Mesendoderm (in vitro differentiated cells): ENCODE measurements around the gene UNC5B.
A peak's percentile ranks its signal among the peaks of the same experiment; 100 is the strongest.

Source experiments
- DNase-seq: peaks from one replicate; pipeline ENCODE4 v3.0.0; 2013
- H2AK5ac ChIP-seq: 2 replicates; pipeline ENCODE4 v1.6.1; 2013; ENCODE audit warnings: low read length, inconsistent platforms
- H2BK120ac ChIP-seq: 2 replicates; pipeline ENCODE4 v1.6.1; 2013; ENCODE audit warnings: low read depth, mild to moderate bottlenecking, low read length, moderate library complexity, mixed read lengths
- H2BK15ac ChIP-seq: replicated peaks from 2 replicates; pipeline ENCODE4 v1.6.1; 2013; ENCODE audit warnings: low read depth, mild to moderate bottlenecking, moderate library complexity
- H2BK5ac ChIP-seq: 2 replicates; pipeline ENCODE4 v1.6.1; 2013; ENCODE audit warnings: low read length, inconsistent platforms
- H3K18ac ChIP-seq: 2 replicates; pipeline ENCODE4 v1.6.1; 2013; ENCODE audit warnings: mild to moderate bottlenecking, low read length, mixed read lengths
- H3K23ac ChIP-seq: one replicate; pipeline ENCODE4 v1.6.1; 2013; ENCODE audit warnings: low read length
- H3K27ac ChIP-seq: 2 replicates; pipeline ENCODE4 v1.5.1; 2013; ENCODE audit warnings: low read depth, mild to moderate bottlenecking, inconsistent platforms, low read length, moderate library complexity
- H3K27me3 ChIP-seq: 2 replicates; pipeline ENCODE4 v1.6.1; 2013; ENCODE audit warnings: low read length, control low read depth, mild to moderate bottlenecking, inconsistent platforms; ENCODE audit not compliant: insufficient read depth, poor library complexity
- H3K36me3 ChIP-seq: 2 replicates; pipeline ENCODE4 v1.6.1; 2013; ENCODE audit warnings: low read length, inconsistent platforms; ENCODE audit not compliant: control insufficient read depth, insufficient read depth
- H3K4ac ChIP-seq: one replicate; pipeline ENCODE4 v1.6.1; 2013; ENCODE audit warnings: low read depth, mild to moderate bottlenecking, low read length, moderate library complexity
- H3K4me1 ChIP-seq: 2 replicates; pipeline ENCODE4 v1.6.1; 2013; ENCODE audit warnings: low read depth, low read length, inconsistent platforms; ENCODE audit not compliant: control insufficient read depth
- H3K4me2 ChIP-seq: 2 replicates; pipeline ENCODE4 v1.6.1; 2013; ENCODE audit warnings: low read length
- H3K4me3 ChIP-seq: 2 replicates; pipeline ENCODE4 v1.5.1; 2013; ENCODE audit warnings: mild to moderate bottlenecking, low read length
- H3K56ac ChIP-seq: one replicate; pipeline ENCODE4 v1.6.1; 2013; ENCODE audit warnings: low read length
- H3K79me1 ChIP-seq: 2 replicates; pipeline ENCODE4 v1.6.1; 2013; ENCODE audit warnings: low read length, inconsistent platforms
- H3K79me2 ChIP-seq: 2 replicates; pipeline ENCODE4 v1.6.1; 2013; ENCODE audit warnings: mild to moderate bottlenecking, low read length; ENCODE audit not compliant: control insufficient read depth, insufficient read depth
- H3K9ac ChIP-seq: 2 replicates; pipeline ENCODE4 v1.6.1; 2013; ENCODE audit warnings: low read length, inconsistent platforms
- H4K5ac ChIP-seq: one replicate; pipeline ENCODE4 v1.6.1; 2013; ENCODE audit warnings: low read length
- H4K8ac ChIP-seq: one replicate; pipeline ENCODE4 v1.6.1; 2013; ENCODE audit warnings: low read depth, mild to moderate bottlenecking, control low read depth, low read length, moderate library complexity
- WGBS: extraction: QIAGEN DNeasy Blood & Tissue Kit; methylation state at CpG from one replicate; pipeline ENCODE4 v1.1.7; 2013; ENCODE audit warnings: low lambda C conversion rate, missing lambda C conversion rate; ENCODE audit not compliant: insufficient coverage; ENCODE audit errors: extremely low coverage; 5-methylcytosine and 5-hydroxymethylcytosine counted together

Gene UNC5B

GRCh38 chr10:71209352-71209715 lies 3.0 kb upstream of the UNC5B start:
- Histone ChIP-seq H3K18ac (no peak overlapping the region), H2AK5ac (no peak overlapping the region), H2BK5ac (no peak overlapping the region), H3K79me2 (peaks cover 5% of the 10 kb centered on the region), H3K9ac (no peak overlapping the region), H3K79me1 (peaks cover 2% of the 10 kb centered on the region), H3K36me3 (no peaks in the 10 kb centered on the region), H3K27ac (no peak overlapping the region), H4K8ac (no peak overlapping the region), H3K27me3 (peaks cover 2% of the 10 kb centered on the region), H3K4me3 (no peak overlapping the region), H3K4me1 (peaks cover 5% of the 10 kb centered on the region), H3K56ac (no peak overlapping the region), H3K4ac (peak overlapping the region; percentile 19), H2BK15ac (no peak overlapping the region), H2BK120ac (no peak overlapping the region), H3K23ac (no peak overlapping the region), H3K4me2 (no peak overlapping the region), H4K5ac (no peak overlapping the region)
- DNase-seq, result no peak
- WGBS, result no CpG with 5 or more reads among the region's 4 CpGs

- peaks cover 5% of the 10 kb centered on the region for H3K79me1 ChIP-seq
- H2BK5ac ChIP-seq, result no peak overlapping the region
- no peak overlapping the region for H2BK120ac ChIP-seq
- H2BK15ac ChIP-seq, result no peak overlapping the region
- H3K56ac ChIP-seq, result no peak overlapping the region
- H3K4me2 ChIP-seq, result no peak overlapping the region
- no peak overlapping the region for H4K8ac ChIP-seq
- H3K4ac ChIP-seq, result peak overlapping the region; percentile 19
- H2AK5ac ChIP-seq, result no peak overlapping the region
- no peak for DNase-seq
- no peaks in the 10 kb centered on the region for H3K36me3 ChIP-seq
- no peak overlapping the region for H3K4me3 ChIP-seq
- no peak overlapping the region for H3K18ac ChIP-seq
- no peak overlapping the region for H3K27ac ChIP-seq
- WGBS, result no CpG with 5 or more reads among the region's 5 CpGs
- H3K27me3 ChIP-seq, result peaks cover 2% of the 10 kb centered on the region
- no peak overlapping the region for H4K5ac ChIP-seq
- H3K23ac ChIP-seq, result no peak overlapping the region
- H3K4me1 ChIP-seq, result peaks cover 7% of the 10 kb centered on the region
- H3K79me2 ChIP-seq, result peaks cover 10% of the 10 kb centered on the region
- no peak overlapping the region for H3K9ac ChIP-seq
These were observed 2.4 kb upstream of the UNC5B start for GRCh38 chr10:71209731-71210541.

GRCh38 chr10:71210542-71210871 lies 1.9 kb upstream of the UNC5B start:
- H3K9ac ChIP-seq, result no peak overlapping the region
- DNase-seq, result no peak
- H3K56ac ChIP-seq, result no peak overlapping the region
- no peak overlapping the region for H3K4ac ChIP-seq
- H3K23ac ChIP-seq, result no peak overlapping the region
- no peak overlapping the region for H2BK5ac ChIP-seq
- no peak overlapping the region for H3K18ac ChIP-seq
- H4K8ac ChIP-seq, result no peak overlapping the region
- H3K79me2 ChIP-seq, result peaks cover 14% of the 10 kb centered on the region
- WGBS, result no CpG with 5 or more reads among the region's 5 CpGs
- no peak overlapping the region for H2BK120ac ChIP-seq
- no peak overlapping the region for H4K5ac ChIP-seq
- no peak overlapping the region for H3K4me3 ChIP-seq
- H3K4me2 ChIP-seq, result no peak overlapping the region
- no peak overlapping the region for H3K27ac ChIP-seq
- no peak overlapping the region for H2BK15ac ChIP-seq
- no peaks in the 10 kb centered on the region for H3K36me3 ChIP-seq
- peaks cover 13% of the 10 kb centered on the region for H3K4me1 ChIP-seq
- H3K27me3 ChIP-seq, result peaks cover 2% of the 10 kb centered on the region
- H2AK5ac ChIP-seq, result peak overlapping the region; percentile 58
- H3K79me1 ChIP-seq, result peaks cover 6% of the 10 kb centered on the region

- Histone ChIP-seq H2AK5ac (peak overlapping the region; percentile 58), H3K36me3 (no peaks in the 10 kb centered on the region), H3K4ac (no peak overlapping the region), H3K79me1 (peaks cover 7% of the 10 kb centered on the region), H3K9ac (no peak overlapping the region), H2BK15ac (no peak overlapping the region), H3K4me3 (no peak overlapping the region), H4K8ac (no peak overlapping the region), H2BK120ac (no peak overlapping the region), H4K5ac (no peak overlapping the region), H3K27me3 (peaks cover 2% of the 10 kb centered on the region), H3K4me1 (peaks cover 18% of the 10 kb centered on the region), H3K4me2 (no peak overlapping the region), H3K79me2 (peaks cover 17% of the 10 kb centered on the region), H3K27ac (no peak overlapping the region), H3K18ac (no peak overlapping the region), H3K23ac (no peak overlapping the region), H3K56ac (no peak overlapping the region), H2BK5ac (no peak overlapping the region)
- WGBS, result no CpG with 5 or more reads among the region's 4 CpGs
- DNase-seq, result no peak
These were observed 1.3 kb upstream of the UNC5B start for GRCh38 chr10:71211053-71211452.

- Histone ChIP-seq H4K5ac (peak overlapping the region; percentile 77), H3K4ac (no peak overlapping the region), H2BK15ac (peak overlapping the region; percentile 42), H2BK120ac (no peak overlapping the region), H3K27me3 (peaks cover 2% of the 10 kb centered on the region), H3K79me1 (peaks cover 10% of the 10 kb centered on the region), H3K18ac (peak overlapping the region; percentile 43), H3K4me3 (peak overlapping the region; percentile 11), H2AK5ac (no peak overlapping the region), H3K9ac (peak overlapping the region; percentile 73), H4K8ac (no peak overlapping the region), H3K4me2 (peak overlapping the region; percentile 92), H3K4me1 (peaks cover 24% of the 10 kb centered on the region), H3K23ac (peak overlapping the region; percentile 85), H3K27ac (no peak overlapping the region), H3K56ac (peak overlapping the region; percentile 91), H3K79me2 (peaks cover 22% of the 10 kb centered on the region), H3K36me3 (no peaks in the 10 kb centered on the region), H2BK5ac (no peak overlapping the region)
- no CpG with 5 or more reads among the region's 7 CpGs for WGBS
- DNase-seq, result no peak
These were observed 524 bp upstream of the UNC5B start for GRCh38 chr10:71211775-71212317.
